HUDEP-2 (cell line): ENCODE results near the gene NOS3.

Experiments used
- DNase-seq, 76 experiments: peaks; one replicate each; lab custom pipeline; 2025; ENCODE audit not compliant: unreplicated experiment in 76 of 76; lab: John Stamatoyannopoulos, UW

The NOS3 gene

DNA sequence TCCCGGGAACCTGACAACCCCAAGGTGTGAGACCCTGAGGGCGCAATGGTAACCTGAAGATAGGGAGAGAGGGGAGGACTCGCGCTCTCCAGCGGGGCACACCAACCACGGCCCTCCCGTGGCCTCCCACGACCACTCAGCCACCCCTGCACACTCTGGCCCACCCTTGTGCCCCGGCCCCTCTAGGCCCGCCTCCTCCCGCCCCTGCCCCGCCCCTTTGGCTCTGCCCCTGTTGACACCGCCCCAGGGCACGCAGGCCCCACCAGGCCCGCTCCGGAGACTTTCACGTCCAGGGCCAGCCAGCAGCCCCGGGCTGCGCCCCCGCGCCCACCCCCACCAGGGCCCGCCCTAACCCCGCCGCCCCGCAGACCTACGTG lies 22.5 kb downstream of the NOS3 start:
- DNase-seq: peak in 21 of 76 experiments; percentile 42 to 87 (median 72)

DNA sequence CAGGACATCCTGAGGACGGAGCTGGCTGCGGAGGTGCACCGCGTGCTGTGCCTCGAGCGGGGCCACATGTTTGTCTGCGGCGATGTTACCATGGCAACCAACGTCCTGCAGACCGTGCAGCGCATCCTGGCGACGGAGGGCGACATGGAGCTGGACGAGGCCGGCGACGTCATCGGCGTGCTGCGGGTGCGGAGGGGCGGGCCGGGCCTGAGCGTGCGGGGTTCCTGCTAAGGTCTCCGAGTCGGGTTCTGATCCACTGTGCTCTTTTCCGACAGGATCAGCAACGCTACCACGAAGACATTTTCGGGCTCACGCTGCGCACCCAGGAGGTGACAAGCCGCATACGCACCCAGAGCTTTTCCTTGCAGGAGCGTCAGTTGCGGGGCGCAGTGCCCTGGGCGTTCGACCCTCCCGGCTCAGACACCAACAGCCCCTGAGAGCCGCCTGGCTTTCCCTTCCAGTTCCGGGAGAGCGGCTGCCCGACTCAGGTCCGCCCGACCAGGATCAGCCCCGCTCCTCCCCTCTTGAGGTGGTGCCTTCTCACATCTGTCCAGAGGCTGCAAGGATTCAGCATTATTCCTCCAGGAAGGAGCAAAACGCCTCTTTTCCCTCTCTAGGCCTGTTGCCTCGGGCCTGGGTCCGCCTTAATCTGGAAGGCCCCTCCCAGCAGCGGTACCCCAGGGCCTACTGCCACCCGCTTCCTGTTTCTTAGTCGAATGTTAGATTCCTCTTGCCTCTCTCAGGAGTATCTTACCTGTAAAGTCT lies 23.1 kb downstream of the NOS3 start:
- DNase-seq: peak in 74 of 76 experiments; percentile 20 to 94 (median 83)

DNA sequence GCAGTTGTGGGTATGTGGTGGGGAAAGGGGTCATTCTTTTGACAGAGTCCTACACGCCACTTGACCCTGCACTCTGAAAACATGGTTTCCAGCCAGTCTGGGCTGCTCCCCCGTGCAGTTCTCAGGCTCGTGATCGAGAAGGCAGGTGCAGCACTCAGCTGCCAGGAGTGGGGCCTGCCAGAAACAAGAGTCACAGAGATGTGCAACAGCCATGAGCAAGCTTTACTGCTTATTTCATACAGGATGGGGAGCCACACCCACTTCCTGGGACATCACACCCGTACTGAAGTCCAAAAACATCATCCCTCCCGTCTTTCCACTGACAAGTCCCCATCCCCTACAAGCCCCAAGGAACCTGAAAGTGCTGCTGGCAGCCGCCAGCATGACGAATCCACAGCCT lies 24.1 kb downstream of the NOS3 start:
- DNase-seq: no peak

DNA sequence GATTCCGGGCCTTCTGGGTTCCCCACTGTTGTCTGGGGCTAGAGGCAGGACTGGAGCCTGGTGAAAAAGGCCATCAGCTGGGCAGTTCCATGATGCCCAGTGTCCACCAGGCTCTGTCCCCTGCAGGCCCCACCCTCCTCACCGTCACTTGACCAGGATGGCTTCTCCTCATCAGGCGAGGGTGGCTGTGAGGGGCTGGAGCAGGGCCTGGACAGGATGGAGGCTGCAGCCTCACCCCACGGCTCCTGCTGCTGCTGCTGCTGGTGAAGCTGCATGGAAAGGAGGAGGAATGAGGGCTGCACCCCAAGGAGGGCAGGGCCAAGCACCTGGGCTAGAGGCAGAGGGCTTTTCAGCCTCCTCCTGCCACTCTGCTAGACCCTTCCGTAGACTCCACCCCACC lies 25.1 kb downstream of the NOS3 start:
- no peak for DNase-seq

DNA sequence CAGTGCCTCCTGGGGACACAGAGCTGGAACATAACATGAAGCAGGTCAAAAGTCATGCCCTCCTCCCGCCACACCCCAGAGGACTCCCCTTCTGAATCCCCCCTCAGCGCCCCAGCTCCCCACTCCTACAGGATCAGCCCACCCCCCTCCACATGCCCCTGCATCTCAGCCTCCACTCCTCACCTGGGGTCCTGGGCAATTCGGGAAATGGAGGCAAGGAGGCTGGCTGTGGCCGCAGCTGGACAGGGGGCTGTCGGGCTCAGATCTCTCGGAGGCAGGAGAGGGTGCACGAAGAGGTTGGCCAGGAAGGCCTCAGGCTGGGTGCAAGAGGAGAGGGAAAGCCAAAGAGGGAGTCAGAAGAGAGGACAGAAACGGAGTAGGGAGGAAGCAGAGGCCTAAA lies 25.7 kb downstream of the NOS3 start:
- no peak for DNase-seq

DNA sequence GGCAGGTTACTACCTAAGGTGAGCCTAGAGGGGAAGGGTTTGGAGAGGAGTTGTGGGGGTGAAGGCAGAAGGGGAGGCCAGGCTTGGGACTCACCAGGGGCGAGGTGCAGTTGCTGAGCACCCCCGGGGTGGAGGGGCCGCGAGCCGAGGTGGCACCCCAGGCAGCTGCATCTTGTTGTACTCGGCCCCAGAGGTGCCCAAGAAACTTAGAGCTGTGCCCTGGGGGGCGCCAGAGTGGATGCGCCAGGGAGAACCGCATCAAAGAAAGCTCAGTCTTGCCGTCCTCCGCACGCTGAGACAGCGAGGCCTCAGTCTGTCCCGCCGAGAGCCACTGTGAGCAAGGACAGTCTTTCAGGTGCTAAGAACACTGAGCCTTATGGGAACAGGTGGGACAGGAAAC lies 26.1 kb downstream of the NOS3 start:
- no peak for DNase-seq

DNA sequence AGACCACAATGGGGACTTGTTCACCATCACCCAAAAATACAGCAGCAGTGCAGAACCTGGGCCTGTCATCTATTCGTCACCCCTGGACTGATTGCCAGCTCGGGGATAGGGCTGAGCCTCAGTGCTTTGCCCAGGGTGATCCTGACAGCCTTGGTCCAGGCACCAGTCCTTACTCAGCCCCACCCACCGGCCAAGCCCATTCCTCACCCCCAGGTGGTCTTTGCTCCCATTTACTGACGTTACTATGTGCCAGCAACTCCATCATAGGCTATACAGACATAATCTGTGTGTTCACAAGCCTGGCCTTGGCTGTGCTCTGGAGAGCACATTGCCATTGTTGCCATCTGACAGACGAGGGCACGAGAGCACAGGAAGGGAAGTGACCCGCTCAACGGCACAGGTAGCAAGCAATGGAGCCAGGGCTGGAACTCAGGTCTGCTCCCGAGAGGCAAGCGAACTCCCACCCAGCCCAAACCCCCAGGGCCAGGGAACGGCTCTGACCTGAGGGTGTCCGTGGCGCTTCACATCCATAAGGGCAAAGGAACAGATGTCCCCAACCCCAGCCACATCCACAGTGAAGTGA lies 26.6 kb downstream of the NOS3 start:
- DNase-seq: peak in 15 of 76 experiments; percentile 11 to 63 (median 41)

DNA sequence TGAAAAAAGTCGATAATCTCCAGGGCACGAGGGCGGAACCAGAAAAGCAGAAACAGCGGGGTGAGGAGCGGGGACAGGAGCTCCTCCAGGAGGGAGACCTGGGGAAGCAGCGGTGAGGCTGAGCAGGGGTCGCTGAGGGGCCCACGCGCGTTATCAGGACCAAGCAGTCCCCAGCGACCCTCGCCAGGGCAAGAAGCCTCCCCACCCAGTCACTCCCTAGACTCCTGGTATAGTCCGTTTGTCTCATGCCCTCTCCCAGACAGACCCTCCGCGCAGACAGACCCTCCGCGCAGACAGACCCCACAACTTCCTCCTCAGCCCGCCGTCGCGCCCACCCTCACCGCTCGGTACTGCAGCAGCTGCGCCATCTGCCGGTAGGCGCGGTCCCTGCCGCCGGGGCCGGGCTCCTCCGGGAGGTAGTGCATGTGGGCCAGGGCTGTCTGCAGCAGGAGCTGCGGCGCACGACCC lies 27.2 kb downstream of the NOS3 start:
- peak in 71 of 76 experiments; percentile 15 to 82 (median 66) for DNase-seq

DNA sequence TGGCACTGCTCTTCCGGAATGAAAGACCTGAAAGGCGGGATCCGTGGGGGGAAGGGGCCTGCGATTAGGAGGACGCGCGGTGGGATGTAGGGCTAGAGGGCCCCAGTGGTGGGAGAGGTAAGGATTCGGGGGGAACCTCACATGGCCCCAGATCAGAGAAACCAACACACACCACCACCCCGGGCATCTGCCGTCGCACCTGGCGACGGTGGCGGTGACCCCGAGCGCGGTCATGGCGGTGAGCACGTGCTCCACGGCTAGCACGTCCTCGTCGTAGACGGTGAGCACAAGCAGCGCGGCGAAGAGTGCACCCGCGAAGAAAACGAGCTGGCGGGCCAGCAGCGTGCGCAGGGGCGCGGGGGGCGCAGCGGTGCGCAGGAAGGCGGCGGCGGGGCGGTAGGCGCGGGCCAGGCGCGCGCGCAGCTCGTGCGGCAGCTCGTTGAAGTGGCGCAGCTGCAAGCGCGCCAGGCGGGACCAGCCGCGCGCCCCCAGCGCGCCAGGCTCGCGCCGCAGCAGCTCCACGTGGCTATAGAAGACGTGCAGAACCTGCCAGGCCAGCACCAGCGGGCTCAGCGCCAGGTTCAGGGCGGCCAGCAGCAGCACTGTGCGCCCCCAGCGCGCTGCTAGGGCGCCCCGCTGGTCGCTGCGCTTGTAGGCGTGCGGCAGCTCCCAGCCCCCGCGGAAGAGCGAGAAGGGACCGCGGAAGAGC lies 27.8 kb downstream of the NOS3 start:
- DNase-seq: peak in 66 of 76 experiments; percentile 10 to 72 (median 52)

DNA sequence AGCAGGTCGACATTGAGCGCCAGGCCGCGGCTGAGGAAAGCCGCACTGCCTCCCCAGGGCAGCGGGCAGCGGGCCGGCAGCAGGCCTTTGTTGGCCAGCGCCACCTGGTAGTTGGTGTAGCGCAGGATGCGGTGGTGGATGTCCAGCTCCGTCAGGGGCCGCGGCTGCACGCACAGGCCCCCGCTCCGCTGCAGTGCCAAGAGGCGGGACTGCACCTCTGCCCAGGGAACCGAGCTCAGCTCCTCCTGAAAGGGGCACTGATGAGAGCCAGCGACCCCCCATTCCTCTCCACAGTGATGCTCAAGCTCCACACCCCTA lies 28.3 kb downstream of the NOS3 start:
- no peak for DNase-seq

DNA sequence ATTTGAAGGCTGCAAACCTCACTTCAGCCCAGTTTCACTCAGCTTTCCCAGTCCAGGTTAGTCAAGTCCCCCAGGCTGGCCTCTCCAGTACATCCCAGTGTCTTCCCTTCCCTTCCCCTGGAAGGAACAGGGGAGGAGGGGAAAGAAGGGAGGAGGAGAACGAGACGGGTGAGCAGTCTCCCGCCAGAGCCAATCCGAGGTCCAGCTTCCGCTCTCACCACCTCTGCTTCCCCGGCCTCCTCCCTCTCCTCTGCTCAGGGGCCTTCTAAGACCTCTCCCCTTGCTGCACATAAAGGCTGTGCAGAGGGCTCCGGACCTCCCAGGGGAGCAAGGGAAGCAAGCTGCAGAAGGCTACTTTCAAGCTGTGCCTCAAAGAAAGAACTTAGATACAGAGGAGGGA lies 29.4 kb downstream of the NOS3 start:
- DNase-seq: no peak

DNA sequence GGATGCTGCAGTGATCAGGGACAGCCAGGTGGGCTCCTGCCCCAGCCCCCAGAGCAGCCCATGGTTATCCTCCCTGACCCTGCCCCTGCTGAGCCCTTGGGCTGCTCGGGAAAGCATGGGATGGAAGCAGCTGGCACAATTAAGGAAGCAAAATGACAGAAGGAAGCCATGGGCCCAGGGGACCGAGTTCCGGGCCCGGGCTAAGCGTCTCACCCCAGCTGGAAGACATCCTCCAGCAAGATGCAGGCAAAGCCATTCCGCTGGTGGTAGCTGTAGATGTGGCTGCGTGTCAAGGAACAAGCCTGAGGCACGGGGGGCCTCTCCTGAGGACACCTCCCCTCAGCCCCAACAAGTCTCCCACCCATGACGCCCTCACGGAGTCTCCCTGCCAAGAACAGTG lies 32.4 kb downstream of the NOS3 start:
- DNase-seq: no peak

DNA sequence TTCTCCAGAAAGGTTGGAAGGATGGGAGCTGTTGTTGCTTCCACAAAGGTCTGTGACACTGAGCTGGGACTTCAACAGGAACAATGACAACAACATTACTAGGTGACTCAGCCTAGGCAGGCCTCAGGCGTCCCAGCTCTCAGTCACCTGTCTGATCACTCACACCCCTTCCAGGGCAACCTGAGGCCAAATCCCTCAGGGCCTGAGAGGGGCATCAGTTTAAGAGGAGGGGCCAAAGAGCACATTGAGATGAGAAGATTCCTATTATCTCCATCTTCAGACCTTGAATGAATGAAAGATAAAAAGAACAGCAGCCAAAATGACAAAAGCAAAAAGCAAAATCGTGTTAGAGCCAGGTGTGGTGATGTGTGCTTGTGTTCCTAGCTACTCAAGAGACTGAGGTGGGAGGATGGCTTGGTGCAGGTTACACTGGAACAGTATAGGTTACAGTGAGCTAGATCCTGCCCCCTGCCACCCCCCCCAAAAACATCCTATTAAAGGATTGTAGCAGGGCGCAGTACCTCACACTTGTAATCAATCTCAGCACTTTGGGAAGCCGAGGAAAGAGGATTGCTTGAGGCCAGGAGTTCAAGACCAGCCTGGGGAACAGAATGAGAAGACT lies 33.7 kb downstream of the NOS3 start, which contains the start of gene ATG9B:
Gene ATG9B (minus strand): TSS at position 60 of the 622 bp plus-strand sequence. CDS start 71 bp downstream, outside the sequence.
- no peak for DNase-seq

DNA sequence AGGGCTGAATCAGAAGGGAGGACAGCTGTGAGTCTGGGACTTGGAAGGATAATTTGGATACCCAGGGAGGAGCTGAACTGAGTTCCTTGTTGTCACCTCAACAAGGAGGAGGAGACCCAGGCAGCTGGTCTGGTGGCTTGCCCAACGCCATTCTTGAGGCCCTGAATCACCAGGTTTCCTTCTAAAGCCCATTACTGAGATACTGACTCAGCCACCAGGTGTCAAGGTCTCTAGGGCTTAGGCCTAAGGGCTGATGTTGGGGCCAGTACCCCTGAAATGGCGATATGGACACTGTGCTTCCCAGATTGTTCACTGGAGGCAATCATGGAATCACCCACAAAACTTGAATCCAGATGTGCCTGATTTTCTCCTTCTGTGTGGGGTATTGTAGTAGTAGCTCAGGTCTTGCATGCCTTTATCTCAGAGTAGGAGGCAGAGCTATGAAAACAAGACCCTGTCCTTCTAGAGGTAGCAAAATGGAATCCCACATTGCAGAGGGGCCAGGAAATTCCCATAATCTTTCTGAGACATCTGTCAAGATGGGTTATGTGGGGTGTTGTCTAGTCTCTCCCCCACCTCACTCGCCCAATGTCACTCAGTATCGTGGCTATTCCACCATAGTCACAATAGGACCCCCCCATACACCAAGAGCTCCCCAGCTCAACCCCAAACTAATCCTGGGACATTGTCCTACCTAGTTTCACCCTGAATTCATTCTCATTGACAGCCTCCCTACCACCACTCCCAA lies 35.3 kb downstream of the NOS3 start:
- no peak for DNase-seq

DNA sequence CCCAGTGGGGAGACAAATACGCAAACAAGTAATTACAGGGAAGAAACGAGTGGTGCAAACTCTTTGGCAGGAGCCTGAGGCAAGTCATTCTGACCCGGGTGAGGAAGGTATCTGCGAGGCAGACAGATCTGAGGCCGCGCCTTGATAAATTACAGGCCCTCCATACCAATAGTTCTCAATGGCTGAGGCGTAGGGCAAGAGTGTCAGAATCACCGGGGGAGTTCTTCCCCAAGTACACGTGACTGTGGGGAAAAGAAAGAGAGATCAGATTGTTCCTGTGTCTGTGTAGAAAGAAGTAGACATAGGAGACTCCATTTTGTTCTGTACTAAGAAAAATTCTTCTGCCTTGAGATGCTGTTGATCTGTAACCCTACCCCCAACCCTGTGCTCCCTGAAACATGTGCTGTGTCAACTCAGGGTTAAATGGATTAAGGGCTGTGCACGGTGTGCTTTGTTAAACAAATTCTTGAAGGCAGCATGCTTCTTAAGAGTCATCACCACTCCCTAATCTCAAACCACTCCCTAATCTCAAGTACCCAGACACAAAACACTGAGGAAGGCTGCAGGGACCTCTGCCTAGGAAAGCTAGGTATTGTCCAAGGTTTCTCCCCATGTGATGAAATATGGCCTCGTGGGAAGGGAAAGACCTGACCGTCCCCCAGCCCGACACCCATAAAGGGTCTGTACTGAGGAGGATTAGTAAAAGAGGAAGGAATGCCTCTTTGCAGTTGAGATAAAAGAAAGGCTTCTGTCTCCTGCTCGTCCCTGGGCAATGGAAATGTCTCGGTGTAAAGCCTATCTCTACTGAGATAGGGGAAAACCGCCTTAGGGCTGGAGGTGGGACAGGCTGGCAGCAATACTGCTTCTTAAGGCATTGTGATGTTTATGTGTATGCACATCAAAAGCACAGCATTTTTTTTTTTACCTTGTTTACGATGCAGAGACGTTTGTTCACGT lies 36.2 kb downstream of the NOS3 start:
- peak in 54 of 76 experiments; percentile 14 to 78 (median 46) for DNase-seq

DNA sequence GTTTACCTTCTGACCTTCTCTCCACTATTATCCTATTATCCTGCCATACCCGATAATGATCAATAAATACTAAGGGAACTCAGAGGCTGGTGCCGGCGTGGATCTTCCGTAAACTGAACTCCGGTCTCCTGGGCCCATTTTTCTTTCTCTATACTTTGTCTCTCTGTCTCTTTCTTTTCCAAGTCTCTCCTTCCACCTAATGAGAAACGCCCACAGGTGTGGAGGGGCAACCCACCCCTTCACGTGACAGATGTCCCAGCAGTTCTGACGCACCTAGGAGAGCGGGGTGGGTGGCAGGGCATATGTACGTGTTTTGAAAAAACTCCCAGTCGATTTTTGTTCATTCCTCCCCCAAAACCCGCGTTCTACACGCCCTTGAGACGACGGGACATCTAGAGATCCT lies 36.9 kb downstream of the NOS3 start:
- peak in 1 of 76 experiments; percentile 57 for DNase-seq

DNA sequence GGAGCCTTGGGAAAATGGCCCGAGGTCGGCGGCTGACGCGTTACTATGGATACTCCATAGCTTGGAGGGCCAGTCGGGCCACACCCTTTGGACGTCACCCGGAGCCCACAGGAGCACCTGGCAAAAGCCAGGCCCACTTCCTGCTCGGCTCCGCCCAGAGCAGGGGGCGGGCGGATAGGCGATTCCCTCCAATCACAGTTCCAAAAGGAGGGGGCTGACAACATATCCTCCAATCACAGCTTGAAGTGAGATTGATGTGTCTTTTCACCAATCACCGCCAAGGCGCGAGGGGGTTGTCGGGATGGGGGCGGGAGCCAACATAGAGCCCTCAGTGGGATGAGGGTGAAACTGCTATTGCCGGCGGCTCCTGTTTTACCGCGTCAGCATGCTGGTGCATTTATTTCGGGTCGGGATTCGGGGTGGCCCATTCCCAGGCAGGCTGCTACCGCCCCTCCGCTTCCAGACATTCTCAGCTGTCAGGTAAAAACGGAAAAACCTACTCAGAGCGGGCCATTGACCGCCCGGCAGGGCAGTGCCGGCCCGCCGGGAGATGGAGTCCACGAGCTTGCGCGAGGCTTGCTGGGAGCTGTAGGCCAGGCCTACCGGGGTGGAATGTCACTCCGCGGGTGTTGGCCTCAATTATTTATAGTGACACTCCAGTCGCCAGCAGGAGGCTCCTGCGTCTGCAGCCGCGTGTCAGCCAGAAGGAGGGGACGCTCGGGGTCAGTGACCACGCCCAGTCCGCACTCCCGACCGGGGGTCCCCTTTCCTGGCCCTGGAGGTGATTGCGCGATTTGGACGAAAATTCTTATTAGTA lies 37.5 kb downstream of the NOS3 start, which contains the start of gene ABCB8:
Gene ABCB8 (plus strand): TSS at position 320 of the 817 bp plus-strand sequence. CDS start 66 bp downstream, at position 386.
- DNase-seq: peak in 75 of 76 experiments; percentile 75 to 99 (median 97)

DNA sequence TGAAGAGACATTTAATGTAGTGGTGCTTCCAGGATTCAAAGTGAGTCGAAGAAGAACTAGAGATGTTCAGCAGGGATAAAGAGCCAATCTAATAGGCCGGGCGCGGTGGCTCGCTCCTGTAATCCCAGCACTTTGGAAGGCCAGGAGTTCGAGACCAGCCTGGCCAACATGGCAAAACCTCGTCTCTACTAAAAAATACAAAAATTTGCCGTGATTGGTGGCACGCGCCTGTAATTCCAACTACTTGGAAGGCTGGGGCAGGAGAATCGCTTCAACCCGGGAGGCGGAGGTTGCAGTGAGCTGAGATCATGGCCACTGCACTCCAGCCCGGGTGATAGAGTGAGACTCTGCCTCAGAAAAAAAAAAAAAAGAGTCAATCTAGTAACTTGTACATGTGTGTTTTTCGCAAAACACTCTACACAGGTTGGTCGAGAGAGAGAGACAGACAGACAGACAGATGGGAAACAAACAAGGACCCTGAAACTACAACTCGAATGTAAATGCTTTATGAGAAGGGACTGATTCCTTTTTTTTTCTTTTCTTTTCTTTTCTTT lies 38.2 kb downstream of the NOS3 start:
- DNase-seq: no peak
